COLO668 (cell line): ENCODE results near the gene MCEE.
"Not testable (repeated sequence)": the region's sequence is repeated elsewhere in the genome, so short reads cannot be mapped to it uniquely, and the experiment has no call there.

ENCODE experiments used
- DNase-seq: peaks from one replicate; lab custom pipeline; 2025; ENCODE audit not compliant: unreplicated experiment; lab: John Stamatoyannopoulos, UW

The MCEE gene

GRCh38 chr2:71130152-71130904 lies at the start of gene MCEE, which contains the start of gene MPHOSPH10:
MCEE (minus strand) TSS chr2:71130229; CDS start chr2:71130219, 10 bp downstream.
MPHOSPH10 (plus strand) TSS chr2:71130634; CDS start chr2:71130666, 32 bp downstream.
- peak; percentile 92 for DNase-seq

GRCh38 chr2:71178836-71179235 lies 48.8 kb upstream of the MCEE start:
- DNase-seq, result peak; percentile 41

GRCh38 chr2:71174207-71174606 lies 44.2 kb upstream of the MCEE start:
- DNase-seq, result no peak

GRCh38 chr2:71173096-71173495 lies 43.1 kb upstream of the MCEE start:
- no peak for DNase-seq

DNA sequence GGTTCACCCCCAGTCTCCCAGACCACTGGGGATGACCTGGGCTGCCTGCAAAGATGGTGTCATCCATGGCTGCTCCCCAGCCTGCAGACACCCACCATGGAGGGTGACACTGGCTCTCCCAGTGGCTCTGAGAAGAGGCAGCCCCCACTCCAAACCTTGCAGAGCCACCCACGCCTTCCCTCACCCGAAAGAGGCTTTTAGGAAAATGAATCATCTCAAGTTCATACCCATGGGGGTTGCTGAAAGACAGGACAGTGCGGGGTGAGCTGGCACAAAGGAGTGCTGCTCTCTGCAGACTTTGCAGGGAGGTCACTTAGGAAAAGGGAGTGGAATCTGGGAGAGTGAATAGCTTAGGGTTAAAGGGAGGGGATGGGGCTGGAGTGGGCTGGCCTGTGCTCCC lies 36.8 kb upstream of the MCEE start:
- DNase-seq, result no peak

DNA sequence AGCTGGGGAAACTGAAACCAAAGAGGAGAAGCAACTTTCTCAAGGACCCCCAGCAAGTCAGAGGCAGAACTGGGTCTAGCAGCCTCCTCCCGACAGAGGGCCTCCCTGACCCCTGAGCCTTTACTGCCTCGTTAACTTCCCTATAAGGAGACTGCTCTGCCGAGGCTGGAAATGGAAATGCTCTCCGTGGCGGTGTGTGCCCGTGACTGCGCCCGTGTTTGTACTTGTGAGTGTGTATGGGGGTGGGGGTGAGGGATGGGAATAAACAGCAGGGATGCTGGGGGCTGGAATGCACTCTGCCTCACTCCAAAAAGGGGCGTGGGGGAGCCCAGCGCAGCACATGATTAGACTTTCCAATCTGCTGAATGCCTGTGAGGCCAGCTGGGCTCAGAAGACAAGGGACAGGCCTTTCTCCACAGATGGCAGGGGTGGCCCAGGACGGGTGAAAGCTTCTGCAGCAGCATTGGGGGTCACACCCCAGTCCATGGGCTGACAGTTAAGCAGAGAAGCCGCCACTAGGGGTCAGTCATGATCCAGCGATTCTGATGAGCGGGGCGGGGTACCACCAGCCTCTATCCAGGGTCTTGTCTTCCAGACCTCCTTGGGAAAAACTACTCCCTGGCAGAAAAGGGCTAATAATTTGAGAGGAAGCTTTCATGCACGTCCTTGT lies 27.2 kb upstream of the MCEE start:
- peak; percentile 55 for DNase-seq

GRCh38 chr2:71156573-71156972 lies 26.5 kb upstream of the MCEE start:
- peak; percentile 78 for DNase-seq

- no peak for DNase-seq
Observed at GRCh38 chr2:71155846-71156245, 25.8 kb upstream of the MCEE start.

DNA sequence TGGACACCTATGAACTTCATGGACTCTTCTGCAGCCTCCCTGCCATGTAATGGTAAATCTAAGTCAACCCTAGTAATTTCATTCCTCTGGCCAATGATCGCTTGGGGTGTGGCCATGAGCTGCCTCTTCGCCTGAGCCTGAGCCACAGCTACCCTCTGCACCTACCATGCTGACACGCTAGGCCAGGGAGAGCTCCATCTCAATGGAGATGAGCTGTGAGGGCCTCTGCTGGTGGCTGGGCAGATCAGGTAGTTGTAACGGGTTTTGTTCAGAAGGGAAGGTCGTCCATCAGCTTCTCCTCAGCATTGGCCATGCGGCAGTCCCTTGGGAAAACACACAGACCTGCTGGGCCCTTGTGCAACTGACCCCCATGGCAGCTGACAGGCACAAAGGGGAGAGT lies 24.8 kb upstream of the MCEE start:
- DNase-seq, result no peak

GRCh38 chr2:71154279-71154678 lies 24.2 kb upstream of the MCEE start:
- DNase-seq, result no peak

DNA sequence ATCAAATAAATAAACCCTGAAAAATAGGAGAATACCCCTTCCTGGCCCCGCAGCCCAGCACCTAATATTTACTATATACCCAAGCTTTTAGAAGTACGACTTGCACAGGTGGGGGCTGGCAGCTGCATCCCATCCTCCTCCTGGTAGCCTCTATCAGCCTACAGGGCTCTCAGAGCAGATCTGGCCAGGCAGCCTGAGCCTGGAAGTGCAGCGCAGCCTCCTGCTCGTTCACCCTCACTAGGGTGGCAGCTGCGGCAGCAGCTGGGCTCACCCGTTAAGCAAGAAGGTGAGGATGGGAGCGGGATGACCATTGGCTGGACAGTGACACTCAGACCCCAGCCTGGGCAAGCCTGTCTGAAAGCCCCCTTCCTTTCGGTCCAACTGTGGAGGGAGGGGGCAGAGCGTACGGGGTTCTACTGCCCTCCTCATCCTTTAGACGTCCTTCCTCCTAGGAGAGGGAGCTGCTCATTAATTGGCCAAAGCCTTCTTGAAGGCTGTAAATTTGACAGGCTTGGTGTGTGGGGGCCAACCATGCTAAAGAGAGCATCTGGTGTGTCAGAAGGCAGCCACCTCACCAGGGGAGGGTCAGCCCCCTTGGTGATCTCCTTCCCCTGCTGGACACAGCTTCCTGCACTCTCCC lies 23.7 kb upstream of the MCEE start:
- DNase-seq, result peak; percentile 16

- DNase-seq, result no peak
Observed at GRCh38 chr2:71151620-71152019, 21.6 kb upstream of the MCEE start.

- no peak for DNase-seq
Observed at GRCh38 chr2:71150082-71150816, 20.2 kb upstream of the MCEE start.

DNA sequence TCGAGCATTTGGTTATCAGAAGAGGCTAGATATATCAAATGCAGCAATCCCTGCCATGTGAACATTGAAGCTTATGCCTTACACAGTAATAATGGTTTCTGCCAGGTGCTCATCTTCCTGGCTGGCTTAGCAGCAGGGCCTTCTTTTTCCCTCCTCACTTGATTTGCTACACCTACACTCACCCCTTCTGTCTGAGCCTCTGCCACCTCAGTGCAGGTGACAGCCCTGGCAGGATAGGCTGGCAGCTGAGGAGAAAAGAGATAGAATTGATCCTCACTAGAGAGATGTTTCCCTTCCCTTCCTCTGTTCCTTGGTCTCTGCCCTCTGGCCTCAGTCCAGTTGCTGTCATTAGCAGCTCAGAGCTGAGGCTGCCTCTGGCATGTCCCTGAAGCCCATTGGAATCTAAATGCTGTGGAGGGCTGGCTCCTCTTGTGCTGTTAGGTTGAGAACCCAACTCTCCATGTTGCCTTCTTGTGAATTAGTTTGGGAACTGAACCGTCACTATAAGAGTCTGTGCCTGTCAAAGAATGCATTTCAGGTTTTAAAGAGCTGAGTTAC lies 18.6 kb upstream of the MCEE start:
- no peak for DNase-seq

- DNase-seq, result no peak
Observed at GRCh38 chr2:71143782-71144181, 13.8 kb upstream of the MCEE start.

GRCh38 chr2:71136174-71136573 lies 6.1 kb upstream of the MCEE start:
- DNase-seq, result no peak

GRCh38 chr2:71133603-71134002 lies 3.6 kb upstream of the MCEE start:
- DNase-seq, result no peak

DNA sequence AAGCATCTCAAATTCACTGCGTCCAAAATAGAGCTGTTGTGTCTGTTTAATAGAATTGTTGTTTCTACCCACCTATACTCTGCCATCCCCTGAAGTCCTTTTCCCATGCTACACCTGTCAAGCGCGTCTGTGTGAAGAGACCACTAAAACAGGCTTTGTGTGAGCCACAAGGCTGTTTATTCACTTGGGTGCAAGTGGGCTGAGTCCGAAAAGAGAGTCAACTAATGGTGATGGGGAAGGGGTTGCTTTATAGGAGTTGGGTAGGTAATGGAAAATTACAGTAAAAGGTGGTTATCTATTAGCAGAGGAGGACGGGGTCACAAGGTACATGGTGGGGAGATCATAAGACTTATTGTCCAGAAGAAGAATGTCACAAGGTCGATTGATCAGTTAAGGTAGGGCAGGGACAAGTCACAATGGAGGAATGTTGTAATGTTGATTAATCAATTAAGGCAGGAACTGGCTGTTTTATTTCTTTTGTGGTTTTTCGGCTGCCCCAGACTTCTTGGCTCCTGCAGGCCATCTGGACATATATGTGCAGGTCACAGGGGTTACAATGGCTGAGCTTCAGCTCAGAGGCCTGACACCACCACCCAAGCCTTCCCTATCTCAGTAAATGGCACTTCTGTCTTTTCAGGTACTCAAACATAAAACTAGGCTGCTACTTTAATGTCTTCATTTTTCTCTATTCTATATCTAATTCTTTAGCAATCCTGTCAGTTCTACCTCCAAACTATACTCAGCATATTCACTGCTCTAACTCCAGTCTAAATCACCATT lies 1.5 kb upstream of the MCEE start:
- not testable (repeated sequence) for DNase-seq

DNA sequence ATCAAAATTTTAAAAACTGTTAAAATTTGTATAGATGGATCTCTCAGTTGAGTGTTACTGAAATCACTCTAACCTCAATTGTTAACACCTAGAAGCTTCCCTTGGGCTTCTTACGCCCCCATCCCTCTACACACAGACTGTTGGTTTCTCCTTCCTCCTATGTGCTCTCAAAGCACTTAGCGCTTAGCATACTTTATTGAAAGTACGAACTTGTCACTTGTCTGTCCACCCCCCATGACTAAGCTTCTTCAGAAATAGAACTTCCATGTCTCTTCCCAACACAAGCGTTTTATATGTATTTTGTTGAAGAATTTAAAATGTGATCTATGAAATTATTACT lies 846 bp upstream of the MCEE start:
- DNase-seq, result no peak

GRCh38 chr2:71129902-71130151 lies 202 bp downstream of the MCEE start:
- no peak for DNase-seq
